GM18861 (cell line): ENCODE data around the gene ENGASE.

Experiments
- ATAC-seq: cut with Tn5 transposase; IDR thresholded peaks from one replicate; pipeline ENCODE4 v1.9.1; 2021; ENCODE audit not compliant: unreplicated experiment

ENGASE gene

DNA sequence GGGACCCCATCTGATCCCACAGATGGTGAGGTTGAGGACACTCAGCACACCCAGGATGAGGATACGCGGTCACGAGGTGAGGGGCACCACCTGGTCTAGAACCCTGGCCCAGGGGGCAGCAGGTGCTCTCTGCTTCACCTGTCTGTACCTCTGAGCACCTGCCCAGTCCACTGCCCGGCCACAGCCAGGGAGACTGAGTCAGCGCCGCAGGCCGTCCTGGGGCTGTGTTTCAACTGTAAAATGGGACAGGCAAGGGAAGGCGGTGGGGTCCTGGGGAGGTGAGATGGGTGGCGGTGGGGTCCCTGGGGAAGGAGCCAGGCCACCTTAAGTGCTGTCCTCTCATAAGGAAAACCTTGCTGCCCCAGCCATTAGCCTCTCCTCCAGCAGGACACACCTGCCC lies 60.4 kb downstream of the ENGASE start:
- ATAC-seq, result no peak

DNA sequence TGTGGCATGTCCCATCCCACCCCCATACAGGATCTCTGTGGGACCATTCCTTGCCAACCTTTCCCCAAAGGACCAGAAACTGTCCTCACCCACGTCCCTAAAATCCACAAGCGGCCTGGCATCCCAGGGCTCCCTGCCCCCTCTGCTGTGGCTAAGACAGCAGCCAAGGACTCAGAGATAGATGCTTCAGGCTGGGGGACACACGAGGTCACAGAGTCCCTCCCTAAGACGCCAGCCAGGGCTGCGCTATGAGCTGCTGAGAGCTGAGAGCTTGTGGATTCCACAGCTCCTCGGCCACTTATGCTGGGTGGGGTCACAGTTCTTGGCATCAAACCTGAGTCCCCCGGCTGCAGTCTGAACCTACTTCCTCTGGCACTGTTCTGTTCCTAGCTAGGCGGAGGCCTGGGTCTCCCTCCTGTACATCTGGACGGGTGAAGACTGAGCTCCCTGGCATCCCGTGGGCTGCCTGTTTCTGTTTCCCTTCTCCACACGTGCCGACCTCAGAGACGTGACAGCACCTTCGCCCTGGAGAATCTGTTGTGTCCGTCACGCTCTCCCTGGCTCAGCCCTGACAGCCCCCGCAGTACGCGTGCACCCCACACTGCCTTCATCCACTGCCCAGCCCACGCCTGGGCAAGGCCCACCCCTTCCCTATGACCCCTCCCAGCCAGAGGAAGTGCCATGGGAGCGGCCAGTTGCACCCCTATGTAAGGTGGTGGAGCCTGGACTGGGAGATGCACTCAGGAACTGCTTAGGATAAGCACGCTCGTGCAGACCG lies 61.2 kb downstream of the ENGASE start:
- ATAC-seq, result no peak
